Subcutaneous abdominal adipose tissue (tissue), 5 donors: ENCODE data around the gene UST.

Experiments
- H3K27ac ChIP-seq: one replicate; pipeline ENCODE4 v1.7.0; 2013; ENCODE audit warnings: low read depth, mild to moderate bottlenecking, inconsistent platforms, low read length, moderate library complexity
- H3K27me3 ChIP-seq, 5 donors: one replicate each; pipeline ENCODE4 v1.7.0; 2013; ENCODE audit warnings: low read length in 5 of 5, inconsistent platforms in 1 of 5; ENCODE audit not compliant: control insufficient read depth in 5 of 5, insufficient read depth in 4 of 5
- H3K36me3 ChIP-seq, 5 donors: one replicate each; pipeline ENCODE4 v1.7.0; 2013; ENCODE audit warnings: low read length in 5 of 5; ENCODE audit not compliant: control insufficient read depth in 5 of 5, insufficient read depth in 5 of 5
- H3K4me1 ChIP-seq, 5 donors: one replicate each; pipeline ENCODE4 v1.7.0; 2013; ENCODE audit warnings: low read length in 5 of 5, mild to moderate bottlenecking in 3 of 5, moderate library complexity in 1 of 5; ENCODE audit not compliant: control insufficient read depth in 5 of 5, insufficient read depth in 5 of 5
- H3K4me3 ChIP-seq, 5 donors: one replicate each; pipeline ENCODE4 v1.7.0; 2013; ENCODE audit warnings: low read length in 5 of 5, low read depth in 1 of 5
- H3K9ac ChIP-seq, 5 donors: one replicate each; pipeline ENCODE4 v1.7.0; 2013; ENCODE audit warnings: low read length in 5 of 5, mild to moderate bottlenecking in 4 of 5, moderate library complexity in 3 of 5
- H3K9me3 ChIP-seq, 5 donors: one replicate each; pipeline ENCODE4 v1.7.0; 2013; ENCODE audit warnings: low read length in 5 of 5; ENCODE audit not compliant: control insufficient read depth in 5 of 5
- donor health status: healthy.
- donor health status: healthy.
- donor health status: healthy.
- donor health status: healthy.
- donor health status: healthy.

Gene UST

GRCh38 chr6:148827416-148828045, 80.7 kb downstream of the UST start:
- Histone ChIP-seq H3K9me3 (no peaks in the 10 kb centered on the region), H3K9ac (no peak overlapping the region), H3K36me3 (no peaks in the 10 kb centered on the region), H3K4me3 (no peak overlapping the region), H3K27me3 (no peaks in the 10 kb centered on the region), H3K27ac (no peak overlapping the region), H3K4me1 (peaks cover 0 to 3% (median 0%) of the 10 kb centered on the region in 5 donors)

- Histone ChIP-seq H3K36me3 (no peaks in the 10 kb centered on the region), H3K27me3 (no peaks in the 10 kb centered on the region), H3K9ac (no peak overlapping the region), H3K9me3 (no peaks in the 10 kb centered on the region), H3K27ac (no peak overlapping the region), H3K4me3 (no peak overlapping the region), H3K4me1 (peaks cover 0 to 3% (median 0%) of the 10 kb centered on the region in 5 donors)
Observed at GRCh38 chr6:148828047-148828446, 81.2 kb downstream of the UST start.

GRCh38 chr6:148829415-148830101, 82.7 kb downstream of the UST start:
- Histone ChIP-seq H3K36me3 (no peaks in the 10 kb centered on the region), H3K4me1 (peaks cover 0 to 3% (median 0%) of the 10 kb centered on the region in 5 donors), H3K9ac (no peak overlapping the region)

DNA sequence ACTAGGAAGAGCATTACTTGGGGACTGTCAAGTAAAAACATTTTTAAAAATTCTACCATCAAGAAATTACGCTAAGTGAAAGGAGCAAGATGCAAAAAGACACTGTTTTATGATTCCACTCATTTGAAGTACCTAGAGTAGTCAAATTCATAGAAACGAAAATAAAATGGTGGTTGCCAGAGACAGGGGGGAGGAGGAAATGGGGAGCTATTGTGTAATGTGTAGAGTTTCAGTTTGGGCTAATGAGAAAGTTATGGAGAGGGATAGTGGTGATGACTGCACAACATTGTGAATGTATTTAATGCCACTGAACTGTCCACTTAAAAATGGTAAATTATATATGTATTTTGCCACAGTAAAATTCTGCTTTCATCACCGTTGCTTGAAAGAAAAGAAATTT, 83.8 kb downstream of the UST start:
- Histone ChIP-seq H3K4me1 (peaks cover 0 to 3% (median 0%) of the 10 kb centered on the region in 5 donors), H3K9me3 (no peaks in the 10 kb centered on the region), H3K36me3 (no peaks in the 10 kb centered on the region), H3K4me3 (no peak overlapping the region), H3K9ac (no peak overlapping the region), H3K27me3 (no peaks in the 10 kb centered on the region), H3K27ac (no peak overlapping the region)

More at GRCh38 chr6:148829415-148830101, 82.7 kb downstream of the UST start:
- Histone ChIP-seq H3K4me3 (no peak overlapping the region), H3K27ac (no peak overlapping the region), H3K27me3 (no peaks in the 10 kb centered on the region), H3K9me3 (no peaks in the 10 kb centered on the region)

DNA sequence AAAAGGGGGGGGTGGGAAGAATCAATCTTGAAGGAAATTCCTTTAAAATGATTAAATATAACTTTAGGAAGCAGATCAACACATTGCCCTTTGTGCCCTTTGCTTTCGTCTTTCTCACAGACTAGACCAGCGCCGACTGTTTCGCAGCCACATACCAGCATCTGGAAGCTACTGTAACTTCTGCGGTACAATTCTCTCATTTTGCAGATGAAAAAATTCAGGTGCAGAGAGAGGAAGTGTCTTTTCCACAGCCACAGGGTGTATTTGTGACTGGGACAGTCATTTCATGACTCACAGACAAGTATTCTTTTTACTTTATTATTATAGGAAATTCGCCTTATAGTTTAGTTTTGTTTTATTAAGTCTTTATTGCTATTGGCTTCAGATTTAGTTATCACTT, 84.2 kb downstream of the UST start:
- Histone ChIP-seq H3K27ac (no peak overlapping the region), H3K36me3 (no peaks in the 10 kb centered on the region), H3K4me3 (no peak overlapping the region), H3K9ac (no peak overlapping the region), H3K27me3 (no peaks in the 10 kb centered on the region), H3K9me3 (no peaks in the 10 kb centered on the region), H3K4me1 (peaks cover 0 to 3% (median 0%) of the 10 kb centered on the region in 5 donors)

GRCh38 chr6:148831531-148831930, 84.7 kb downstream of the UST start:
- Histone ChIP-seq H3K27me3 (no peaks in the 10 kb centered on the region), H3K27ac (no peak overlapping the region), H3K9ac (no peak overlapping the region), H3K4me1 (peaks cover 0 to 3% (median 0%) of the 10 kb centered on the region in 5 donors), H3K36me3 (no peaks in the 10 kb centered on the region), H3K4me3 (no peak overlapping the region), H3K9me3 (no peaks in the 10 kb centered on the region)

GRCh38 chr6:148835920-148836441, 89.2 kb downstream of the UST start:
- Histone ChIP-seq H3K4me1 (no peaks in the 10 kb centered on the region), H3K27ac (no peak overlapping the region), H3K9ac (no peak overlapping the region), H3K36me3 (no peaks in the 10 kb centered on the region), H3K9me3 (no peaks in the 10 kb centered on the region), H3K27me3 (no peaks in the 10 kb centered on the region), H3K4me3 (no peak overlapping the region)

DNA sequence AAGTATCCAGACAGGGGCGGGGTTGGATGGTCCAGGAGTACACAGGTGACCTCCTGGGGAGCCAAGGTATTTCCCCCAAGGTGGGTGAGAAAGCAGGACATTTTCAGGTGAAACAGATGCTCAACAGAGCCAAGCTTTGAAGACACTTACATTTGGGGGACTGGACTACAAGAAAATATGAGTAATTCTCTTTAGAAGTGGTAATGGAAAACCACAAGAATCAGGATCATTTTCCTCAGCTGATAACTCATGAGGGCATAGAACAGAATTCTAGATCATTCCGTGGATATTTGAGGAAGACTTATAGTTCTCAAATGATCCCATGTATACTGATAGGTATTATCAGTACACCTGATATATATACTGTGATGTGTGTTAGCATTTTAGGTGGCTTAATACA, 89.9 kb downstream of the UST start:
- H3K9me3 ChIP-seq = no peaks in the 10 kb centered on the region
- no peak overlapping the region for H3K27ac ChIP-seq
- H3K36me3 ChIP-seq = no peaks in the 10 kb centered on the region
- no peaks in the 10 kb centered on the region for H3K4me1 ChIP-seq
- H3K9ac ChIP-seq = no peak overlapping the region
- no peaks in the 10 kb centered on the region for H3K27me3 ChIP-seq
- H3K4me3 ChIP-seq = no peak overlapping the region

GRCh38 chr6:148837941-148838340, 91.1 kb downstream of the UST start:
- Histone ChIP-seq H3K4me3 (no peak overlapping the region), H3K36me3 (no peaks in the 10 kb centered on the region), H3K27me3 (no peaks in the 10 kb centered on the region), H3K4me1 (no peaks in the 10 kb centered on the region), H3K27ac (no peak overlapping the region), H3K9me3 (no peaks in the 10 kb centered on the region), H3K9ac (no peak overlapping the region)

GRCh38 chr6:148839044-148839443, 92.2 kb downstream of the UST start:
- Histone ChIP-seq H3K4me1 (no peaks in the 10 kb centered on the region), H3K9ac (no peak overlapping the region), H3K9me3 (no peaks in the 10 kb centered on the region), H3K27ac (no peak overlapping the region), H3K27me3 (no peaks in the 10 kb centered on the region), H3K4me3 (no peak overlapping the region), H3K36me3 (no peaks in the 10 kb centered on the region)
